HG03280 (cell line): ENCODE measurements around the gene PPP1R9A.

Experiments used
- ATAC-seq: cut with Tn5 transposase; IDR thresholded peaks from one replicate; pipeline ENCODE4 v1.9.1; 2021; ENCODE audit warnings: mild to moderate bottlenecking, moderate library complexity; ENCODE audit not compliant: unreplicated experiment

PPP1R9A gene

DNA sequence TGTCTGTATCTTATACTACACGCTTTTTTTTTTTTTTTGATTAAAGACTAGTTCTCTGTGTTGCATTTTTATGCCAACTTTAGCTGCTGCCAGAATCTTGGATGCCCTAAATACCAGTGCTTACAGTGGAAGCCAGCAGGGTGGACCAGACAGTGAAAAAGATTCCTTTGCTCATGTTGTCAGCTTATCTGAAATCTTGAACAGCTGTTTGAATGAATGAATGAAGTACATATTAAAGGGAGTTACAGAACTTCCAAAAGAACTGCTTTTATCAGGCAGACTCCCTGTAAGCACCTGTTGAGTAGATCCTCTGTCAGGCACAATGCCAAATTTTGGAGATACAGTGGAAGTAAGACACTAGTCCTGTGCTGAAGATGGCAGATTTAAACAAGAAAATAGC is 184.9 kb downstream of the PPP1R9A start:
- ATAC-seq: no peak

GRCh38 chr7:95095259-95095965 is 188.0 kb downstream of the PPP1R9A start:
- ATAC-seq: no peak

GRCh38 chr7:95095966-95096540 is 188.7 kb downstream of the PPP1R9A start:
- ATAC-seq: no peak

GRCh38 chr7:95097291-95097690 is 189.9 kb downstream of the PPP1R9A start:
- ATAC-seq: no peak

DNA sequence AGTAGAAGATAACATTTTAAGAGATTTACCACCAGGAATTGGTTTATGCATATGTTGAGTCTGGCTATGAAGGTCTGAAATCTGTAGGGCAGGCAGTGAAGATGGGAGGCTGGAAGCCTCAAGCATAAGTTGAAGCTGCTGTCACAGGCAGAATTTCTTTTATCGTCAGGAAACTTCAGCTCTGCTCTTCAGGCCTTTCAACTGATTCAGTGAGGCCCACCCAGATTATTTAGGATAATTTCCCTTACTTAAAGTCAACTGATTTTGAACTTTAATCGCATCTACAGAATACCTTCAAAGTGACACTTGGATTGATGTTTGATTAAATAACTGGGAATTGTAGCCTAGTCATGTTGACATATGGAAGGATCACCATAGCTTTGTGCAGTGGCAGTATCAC is 190.5 kb downstream of the PPP1R9A start:
- no peak for ATAC-seq

DNA sequence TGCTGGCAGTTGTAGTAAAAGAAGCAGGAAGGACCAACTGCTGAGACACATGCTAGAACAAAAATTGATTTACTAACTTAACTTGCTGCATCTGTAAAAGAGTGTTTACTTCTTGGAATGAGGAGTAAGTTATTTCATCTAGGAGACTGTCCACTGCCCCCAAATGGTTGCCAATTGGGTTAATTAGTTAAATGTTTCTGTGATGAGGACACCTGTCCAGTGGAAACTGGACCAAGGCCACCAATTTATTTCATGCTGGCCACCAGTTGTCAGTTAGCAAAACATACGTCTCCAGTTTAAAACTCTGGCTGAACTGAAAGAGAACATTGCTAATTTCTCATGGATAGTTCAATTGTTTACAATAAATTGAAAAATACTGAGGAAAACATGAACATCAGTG is 191.7 kb downstream of the PPP1R9A start:
- ATAC-seq: no peak

GRCh38 chr7:95101422-95101821 is 194.0 kb downstream of the PPP1R9A start:
- ATAC-seq: no peak

- no peak for ATAC-seq
Observed at GRCh38 chr7:95102662-95103061, 195.3 kb downstream of the PPP1R9A start.

- ATAC-seq: no peak
Observed at GRCh38 chr7:95104739-95105138, 197.3 kb downstream of the PPP1R9A start.

DNA sequence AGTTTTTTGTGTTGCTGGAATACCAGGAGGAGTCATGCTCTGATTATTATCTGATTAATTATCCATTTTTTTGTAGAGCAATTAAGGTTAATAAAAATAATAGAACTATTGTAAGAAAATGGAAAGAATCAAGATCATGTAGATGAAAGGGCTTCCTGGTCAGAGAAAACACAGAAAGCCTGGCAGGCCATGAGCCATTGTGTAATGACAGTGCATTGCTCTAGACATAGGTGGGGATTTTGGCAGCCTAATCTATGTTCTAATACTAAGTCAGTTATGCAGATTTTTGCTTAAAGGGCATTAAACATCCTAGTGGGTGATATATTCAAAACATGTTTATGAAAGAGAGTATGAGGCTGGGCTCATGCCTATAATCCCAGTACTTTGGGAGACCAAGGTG is 198.2 kb downstream of the PPP1R9A start:
- no peak for ATAC-seq

DNA sequence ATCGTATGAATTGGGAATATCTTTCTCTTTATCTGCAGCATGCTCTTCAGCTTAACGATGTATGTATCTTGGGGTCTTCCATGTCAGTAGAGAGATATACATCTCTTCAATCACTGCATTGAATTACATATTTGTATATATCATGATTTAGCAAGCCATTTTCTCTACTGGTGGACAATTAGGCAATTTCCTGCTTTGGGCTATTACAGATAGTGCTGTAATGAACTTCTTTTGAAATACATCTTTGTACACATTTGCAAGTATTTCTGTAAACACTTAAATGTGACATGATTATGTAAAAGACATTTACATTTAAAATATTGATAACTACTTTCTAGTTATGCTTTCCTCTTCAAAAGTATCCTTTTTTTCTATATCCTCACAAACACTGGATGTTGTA is 199.0 kb downstream of the PPP1R9A start:
- no peak for ATAC-seq

DNA sequence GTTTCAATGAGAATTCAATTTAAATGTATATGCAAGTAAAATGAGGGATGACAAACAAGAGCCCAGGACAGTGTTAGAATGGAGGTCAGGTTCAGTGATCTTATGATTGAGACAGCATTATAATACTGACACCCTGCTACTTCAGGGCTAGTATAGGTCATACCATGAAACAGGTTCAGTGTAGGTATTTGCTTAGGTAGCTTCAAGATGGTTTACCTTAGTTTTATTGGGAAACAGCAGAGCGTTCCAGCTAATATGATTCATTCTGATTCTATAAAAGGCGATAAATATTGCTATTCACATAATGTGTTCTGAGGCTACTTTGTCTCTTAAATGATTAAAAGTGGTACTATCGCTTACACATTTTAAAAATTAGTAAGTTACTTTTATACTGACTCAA is 203.3 kb downstream of the PPP1R9A start:
- no peak for ATAC-seq

- no peak for ATAC-seq
Observed at GRCh38 chr7:95113590-95113989, 206.2 kb downstream of the PPP1R9A start.

DNA sequence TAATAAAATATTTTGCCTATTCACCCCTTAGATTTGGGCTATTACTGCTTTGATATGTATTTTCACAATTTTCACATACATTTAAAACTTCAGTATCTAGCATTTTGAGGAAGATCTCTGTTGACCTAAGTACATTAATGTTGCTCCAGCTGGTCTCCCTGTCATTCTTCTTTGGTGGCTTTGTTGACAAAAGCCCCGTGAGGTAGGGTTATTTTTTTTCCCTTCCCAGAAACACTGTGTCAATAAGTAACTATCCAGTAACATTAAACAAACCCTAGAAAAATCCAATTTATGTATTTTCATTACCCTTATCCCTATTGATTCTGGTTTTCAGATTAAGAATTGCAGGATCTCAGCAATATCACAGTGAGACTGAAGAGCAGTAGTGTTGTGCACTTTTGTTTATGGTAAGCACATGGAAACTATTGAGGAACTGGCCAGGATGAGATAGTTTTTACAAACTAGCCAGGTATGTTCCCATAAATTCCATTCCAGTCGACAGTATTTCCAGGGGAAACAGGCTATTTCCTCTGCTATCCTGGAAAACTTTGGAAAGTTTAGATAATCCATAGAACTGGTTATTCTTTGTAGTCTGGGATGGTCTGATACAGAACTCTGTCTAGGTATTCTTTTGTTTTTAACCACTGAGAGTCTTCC is 218.8 kb downstream of the PPP1R9A start:
- ATAC-seq: no peak

- no peak for ATAC-seq
Observed at GRCh38 chr7:95132500-95132899, 225.1 kb downstream of the PPP1R9A start.

DNA sequence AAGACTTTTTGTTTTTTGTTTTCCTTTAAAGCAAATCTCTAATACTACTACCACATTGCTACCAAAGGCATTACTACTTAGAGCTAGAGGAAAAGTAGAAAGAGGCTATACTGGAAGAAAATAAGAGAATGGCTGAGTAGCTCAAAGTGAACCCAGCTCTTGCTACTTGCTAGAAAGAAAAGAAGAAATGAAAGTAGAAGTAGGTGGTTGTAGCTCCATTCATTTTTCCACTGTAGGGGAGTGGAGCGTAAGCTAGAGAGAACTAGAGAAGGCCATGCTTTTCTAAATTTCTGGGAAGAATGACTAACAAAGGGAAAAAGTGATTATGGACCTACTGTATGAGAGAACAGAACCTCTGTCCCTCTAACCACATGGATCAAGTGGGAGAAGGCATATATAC is 232.5 kb downstream of the PPP1R9A start:
- ATAC-seq: no peak

GRCh38 chr7:95141755-95142154 is 234.4 kb downstream of the PPP1R9A start:
- ATAC-seq: no peak

DNA sequence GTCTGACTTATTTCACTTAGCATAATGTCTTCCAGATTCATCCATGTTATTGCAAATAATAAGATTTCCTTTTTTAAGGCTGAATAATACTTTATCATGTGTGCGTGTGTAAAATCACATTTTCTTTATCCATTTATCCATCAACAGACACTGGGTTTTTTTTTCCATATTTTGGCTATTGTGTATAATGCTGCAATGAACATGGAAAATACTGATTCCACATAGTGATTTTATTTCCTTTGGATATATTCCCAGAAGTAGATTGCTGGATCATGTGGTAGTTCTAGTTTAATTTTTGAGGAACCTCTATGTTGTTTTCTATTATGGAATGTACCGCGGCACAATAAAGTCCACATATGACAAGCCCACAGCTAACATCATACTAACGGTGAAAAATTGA is 236.9 kb downstream of the PPP1R9A start:
- no peak for ATAC-seq

- ATAC-seq: no peak
Observed at GRCh38 chr7:95155965-95156364, 248.6 kb downstream of the PPP1R9A start.

DNA sequence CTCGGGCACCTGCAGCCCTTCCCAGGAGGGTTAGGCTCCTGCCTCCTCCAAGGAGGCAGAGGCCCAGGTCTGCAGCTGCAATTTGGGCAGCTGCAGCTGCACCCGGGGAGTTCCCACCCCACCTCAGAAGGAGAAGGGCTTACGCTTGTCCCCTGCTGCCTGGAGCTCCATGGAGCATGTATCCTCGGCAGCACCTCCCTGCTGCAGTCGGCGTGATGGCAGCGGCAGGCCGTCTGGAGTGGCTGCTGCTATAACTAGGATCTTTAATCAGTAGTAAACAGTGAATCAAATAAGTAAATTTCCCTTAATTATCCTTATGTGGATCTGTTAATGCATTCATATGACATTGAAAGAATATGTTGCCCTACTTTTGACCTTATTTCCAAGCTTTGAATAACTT is 250.0 kb downstream of the PPP1R9A start:
- ATAC-seq: no peak

GRCh38 chr7:95169678-95170077 is 262.3 kb downstream of the PPP1R9A start:
- no peak for ATAC-seq

DNA sequence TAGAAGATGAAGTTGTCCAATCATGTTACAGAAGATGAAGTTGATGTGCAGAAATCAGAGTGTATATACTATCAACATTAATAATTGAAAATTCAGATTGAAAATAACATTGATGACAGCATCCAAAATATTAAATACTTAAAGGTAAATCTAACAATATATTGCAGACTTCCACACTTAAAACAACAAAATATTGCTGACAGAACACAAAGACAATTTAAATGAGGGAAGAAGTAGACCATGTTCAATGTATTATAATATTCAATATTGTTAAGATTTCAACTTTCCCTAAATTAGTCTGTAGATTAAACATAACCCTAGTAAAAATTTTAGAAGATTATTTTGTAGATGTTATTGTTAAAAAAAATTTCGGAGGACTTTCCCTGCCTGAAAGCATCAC is 265.0 kb downstream of the PPP1R9A start:
- ATAC-seq: no peak
